ENCODE results near the gene CFAP73.

CFAP73 gene

DNA sequence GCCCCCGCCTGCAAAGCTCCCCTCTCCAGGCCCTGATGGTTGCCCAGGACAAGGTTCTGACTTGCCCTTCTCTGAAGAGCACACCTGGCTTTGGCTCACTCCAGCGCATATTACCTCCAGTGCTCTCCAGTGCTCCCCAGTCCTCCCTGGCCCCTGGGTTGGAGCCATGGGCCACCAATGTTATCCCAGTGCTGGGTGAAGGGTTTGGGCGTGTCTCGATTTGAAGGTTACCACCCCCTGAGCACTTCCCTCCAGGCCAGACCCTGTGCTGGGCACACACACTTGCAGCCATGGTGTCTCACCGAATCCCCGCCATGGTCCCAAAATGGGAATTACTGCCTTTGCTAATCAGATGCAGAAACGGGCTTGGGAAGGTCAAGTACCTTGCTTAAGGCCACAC, 47.1 kb downstream of the CFAP73 start:
- TF ChIP-seq, protein P1, sequence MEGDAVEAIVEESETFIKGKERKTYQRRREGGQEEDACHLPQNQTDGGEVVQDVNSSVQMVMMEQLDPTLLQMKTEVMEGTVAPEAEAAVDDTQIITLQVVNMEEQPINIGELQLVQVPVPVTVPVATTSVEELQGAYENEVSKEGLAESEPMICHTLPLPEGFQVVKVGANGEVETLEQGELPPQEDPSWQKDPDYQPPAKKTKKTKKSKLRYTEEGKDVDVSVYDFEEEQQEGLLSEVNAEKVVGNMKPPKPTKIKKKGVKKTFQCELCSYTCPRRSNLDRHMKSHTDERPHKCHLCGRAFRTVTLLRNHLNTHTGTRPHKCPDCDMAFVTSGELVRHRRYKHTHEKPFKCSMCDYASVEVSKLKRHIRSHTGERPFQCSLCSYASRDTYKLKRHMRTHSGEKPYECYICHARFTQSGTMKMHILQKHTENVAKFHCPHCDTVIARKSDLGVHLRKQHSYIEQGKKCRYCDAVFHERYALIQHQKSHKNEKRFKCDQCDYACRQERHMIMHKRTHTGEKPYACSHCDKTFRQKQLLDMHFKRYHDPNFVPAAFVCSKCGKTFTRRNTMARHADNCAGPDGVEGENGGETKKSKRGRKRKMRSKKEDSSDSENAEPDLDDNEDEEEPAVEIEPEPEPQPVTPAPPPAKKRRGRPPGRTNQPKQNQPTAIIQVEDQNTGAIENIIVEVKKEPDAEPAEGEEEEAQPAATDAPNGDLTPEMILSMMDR (IDR thresholded peaks at IDR 0.05; ENCODE audit: unreplicated experiment in 3 of 3) = no peak
- no peaks in the 10 kb centered on the region for H3K9me3 Mint-ChIP-seq
- no peaks in the 10 kb centered on the region for H3K27me3 Mint-ChIP-seq (ENCODE audit: low read depth)
- peaks cover 19% of the 10 kb centered on the region for H3K36me3 Mint-ChIP-seq (ENCODE audit: low read depth)
- H3K27ac Mint-ChIP-seq = no peak overlapping the region
- H3K4me1 Mint-ChIP-seq = peaks cover 16% of the 10 kb centered on the region
- no peak overlapping the region for H3K4me3 Mint-ChIP-seq

DNA sequence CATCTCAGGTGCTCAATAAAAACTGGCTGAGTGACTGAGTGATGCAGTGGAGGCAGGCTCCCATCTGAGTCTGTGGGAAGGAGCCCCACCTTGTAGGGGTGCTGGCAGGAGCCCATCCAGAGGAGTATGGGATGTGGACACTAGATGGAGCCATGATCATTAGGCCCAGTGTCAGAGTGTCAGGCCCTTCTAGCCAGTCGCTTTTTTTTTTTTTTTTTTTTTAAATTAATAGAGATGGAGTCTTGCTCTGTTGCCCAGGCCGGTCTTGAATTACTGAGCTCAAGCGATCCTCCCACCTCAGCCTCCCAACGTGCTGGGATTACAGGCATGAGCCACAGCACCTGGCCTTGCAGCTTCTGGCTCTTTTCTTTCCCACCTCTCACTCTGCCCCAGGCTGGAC, 47.5 kb downstream of the CFAP73 start:
- Mint-ChIP-seq H3K4me1 (peaks cover 16% of the 10 kb centered on the region), H3K27me3 (ENCODE audit: low read depth) (no peaks in the 10 kb centered on the region), H3K9me3 (no peaks in the 10 kb centered on the region), H3K4me3 (no peak overlapping the region), H3K36me3 (ENCODE audit: low read depth) (peaks cover 15% of the 10 kb centered on the region), H3K27ac (no peak overlapping the region)
- TF ChIP-seq, protein P1 (IDR thresholded peaks at IDR 0.05; ENCODE audit: unreplicated experiment in 3 of 3) = peak; percentile 53 to 59 (median 58)

DNA sequence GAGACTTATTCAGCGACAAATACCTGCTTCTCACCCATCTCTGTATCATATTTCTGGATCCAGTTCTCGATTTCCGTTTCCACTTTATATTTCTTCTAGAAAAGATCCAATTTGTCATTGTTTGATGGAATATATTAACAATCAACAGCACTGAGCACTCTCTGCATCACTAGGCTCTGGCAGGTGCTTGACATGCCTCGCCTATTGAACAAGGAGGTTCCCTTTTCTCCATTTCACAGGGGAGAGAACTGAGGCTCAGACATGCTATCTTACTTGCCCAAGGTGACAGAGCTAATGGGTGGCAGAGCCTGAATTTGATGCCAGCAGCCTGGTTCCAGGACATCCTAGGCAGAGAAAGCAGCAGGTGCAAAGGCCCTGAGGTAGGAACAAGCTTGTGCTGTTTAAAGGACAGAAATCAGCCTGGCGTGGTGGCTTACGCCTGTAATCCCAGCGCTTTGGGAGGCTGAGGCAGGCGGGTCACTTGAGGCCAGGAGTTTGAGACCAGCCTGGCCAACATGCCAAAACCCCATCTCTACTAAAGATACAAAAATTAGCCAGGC, 48.1 kb downstream of the CFAP73 start:
- TF ChIP-seq, protein P1 (IDR thresholded peaks at IDR 0.05; ENCODE audit: unreplicated experiment in 3 of 3) = no peak
- H3K27me3 Mint-ChIP-seq (ENCODE audit: low read depth) = no peaks in the 10 kb centered on the region
- no peaks in the 10 kb centered on the region for H3K9me3 Mint-ChIP-seq
- peaks cover 9% of the 10 kb centered on the region for H3K36me3 Mint-ChIP-seq (ENCODE audit: low read depth)
- H3K4me3 Mint-ChIP-seq = no peak overlapping the region
- no peak overlapping the region for H3K27ac Mint-ChIP-seq
- peaks cover 16% of the 10 kb centered on the region for H3K4me1 Mint-ChIP-seq

DNA sequence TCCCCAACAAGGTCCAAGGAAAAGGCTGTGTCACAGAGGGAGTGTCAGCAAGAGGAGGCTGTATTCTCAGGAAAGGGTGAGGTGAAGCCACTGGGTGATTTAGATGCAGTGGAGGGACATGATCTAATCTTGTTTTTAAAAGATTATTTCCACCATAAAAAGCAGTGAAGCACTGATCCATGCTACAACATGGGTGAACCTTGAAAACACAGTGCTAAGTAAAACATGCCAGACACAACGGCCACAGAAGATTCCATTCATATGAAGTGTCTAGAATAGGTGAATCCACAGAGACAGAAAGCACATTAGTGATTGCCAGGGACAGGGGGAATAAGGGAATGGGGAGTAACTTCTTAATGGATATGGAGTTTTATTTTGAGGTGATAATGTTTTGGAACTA, 48.8 kb downstream of the CFAP73 start:
- Mint-ChIP-seq H3K36me3 (ENCODE audit: low read depth) (peaks cover 9% of the 10 kb centered on the region), H3K4me1 (peaks cover 16% of the 10 kb centered on the region), H3K27ac (peak overlapping the region in 2 of 3 experiments; percentile 2 to 40), H3K27me3 (ENCODE audit: low read depth) (no peaks in the 10 kb centered on the region), H3K9me3 (no peaks in the 10 kb centered on the region), H3K4me3 (no peak overlapping the region)
- TF ChIP-seq, protein P1 (IDR thresholded peaks at IDR 0.05; ENCODE audit: unreplicated experiment in 3 of 3) = no peak

DNA sequence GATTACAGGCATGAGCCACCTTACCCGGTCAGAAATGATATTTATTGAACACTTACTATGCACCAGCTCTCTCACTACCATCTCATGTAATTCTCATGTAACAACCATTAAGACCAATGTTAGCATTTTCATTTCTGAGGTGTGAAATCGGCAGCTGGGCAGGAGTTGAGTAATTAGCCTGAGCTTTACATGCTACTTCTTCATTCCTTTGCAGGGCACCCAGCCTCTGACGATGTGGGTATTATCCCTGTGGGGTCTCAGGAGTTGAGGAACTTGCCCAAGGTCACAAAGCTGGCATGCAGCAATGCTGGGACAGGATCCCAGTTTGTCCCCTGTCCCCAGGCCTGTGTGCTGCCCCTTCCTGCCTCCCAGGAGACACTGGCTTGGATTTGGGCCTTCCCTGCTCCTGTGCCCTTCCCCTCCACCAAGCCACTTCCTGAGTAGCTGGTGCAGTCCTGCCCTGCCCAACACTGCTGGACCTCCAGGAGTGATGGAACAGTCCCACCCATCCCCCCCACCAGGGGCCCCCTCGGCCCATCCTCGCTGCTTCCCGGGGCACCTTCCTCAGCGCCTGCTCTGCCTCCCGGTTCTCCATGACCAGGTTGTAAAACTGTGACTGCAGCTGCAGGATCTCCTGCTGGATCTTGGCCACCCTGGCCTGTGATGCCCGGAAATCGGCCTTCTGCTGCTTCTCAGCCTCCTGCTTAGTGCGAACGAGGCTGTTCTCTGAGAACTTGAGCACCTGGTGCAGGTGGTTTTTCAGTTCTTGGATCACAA, 50.7 kb downstream of the CFAP73 start:
- TF ChIP-seq, protein P1 (IDR thresholded peaks at IDR 0.05; ENCODE audit: unreplicated experiment in 3 of 3) = no peak
- Mint-ChIP-seq H3K27me3 (ENCODE audit: low read depth) (no peaks in the 10 kb centered on the region), H3K36me3 (ENCODE audit: low read depth) (peaks cover 4% of the 10 kb centered on the region), H3K4me1 (peaks cover 7% of the 10 kb centered on the region), H3K9me3 (no peaks in the 10 kb centered on the region), H3K27ac (no peak overlapping the region), H3K4me3 (no peak overlapping the region)
